ENCODE measurements around the gene BAIAP2. TPM values are rescaled to one million over a fixed set of nuclear protein-coding genes. Genes with fewer than 3 reads are reported as not detected.

BAIAP2 gene
- total and polyA plus RNA-seq, 2 of the 13 experiments (the other 11 are each of a cell fraction or from before 2014, with no cell fraction given), result 22.5 to 24.0 TPM

GRCh38 chr17:81043725-81044427 is 8.9 kb downstream of the BAIAP2 start (continued):
- TF ChIP-seq MLXIP (CRISPR knock-in tag; IDR thresholded peaks at IDR 0.05; ENCODE audit: borderline replicate concordance) (no peak), MEIS2 (CRISPR knock-in tag; IDR thresholded peaks at IDR 0.05) (peak; percentile 15; the same call in 1 of the 2 replicates), BATF2 (CRISPR knock-in tag; IDR thresholded peaks at IDR 0.05) (no peak), KDM4B (CRISPR knock-in tag; IDR thresholded peaks at IDR 0.05) (no peak), NFRKB (IDR thresholded peaks at IDR 0.05) (no peak), AFF4 (CRISPR knock-in tag; IDR thresholded peaks at IDR 0.05) (no peak), THAP8 (CRISPR knock-in tag; IDR thresholded peaks at IDR 0.05; ENCODE audit: borderline replicate concordance) (no peak), DMAP1 (CRISPR knock-in tag; IDR thresholded peaks at IDR 0.05) (no peak; the same call in none of the 2 replicates), MAZ (IDR thresholded peaks at IDR 0.05; ENCODE audit: borderline replicate concordance, low read depth, low read length) (peak; percentile 37; the same call in 1 of the 2 replicates), MAZ (CRISPR knock-in tag; IDR thresholded peaks at IDR 0.05; ENCODE audit: low read depth) (peak; percentile 82; the same call in 1 of the 2 replicates), ZBTB49 (CRISPR knock-in tag; IDR thresholded peaks at IDR 0.05; ENCODE audit: borderline replicate concordance) (no peak), ZBTB7B (CRISPR knock-in tag; IDR thresholded peaks at IDR 0.05) (peak; percentile 91), HBP1 (CRISPR knock-in tag; IDR thresholded peaks at IDR 0.05; ENCODE audit: low read depth) (peak; percentile 64), ZNF282 (IDR thresholded peaks at IDR 0.05; ENCODE audit: partially characterized antibody) (no peak)
